HG03045 (cell line): ENCODE results near the gene BRPF1.

Experiments used
- ATAC-seq: cut with Tn5 transposase; IDR thresholded peaks from one replicate; pipeline ENCODE4 v1.9.1; 2021; ENCODE audit warnings: mild to moderate bottlenecking, moderate library complexity; ENCODE audit not compliant: unreplicated experiment

Gene BRPF1

GRCh38 chr3:9729419-9729818, 2.1 kb upstream of the BRPF1 start:
- ATAC-seq: no peak

DNA sequence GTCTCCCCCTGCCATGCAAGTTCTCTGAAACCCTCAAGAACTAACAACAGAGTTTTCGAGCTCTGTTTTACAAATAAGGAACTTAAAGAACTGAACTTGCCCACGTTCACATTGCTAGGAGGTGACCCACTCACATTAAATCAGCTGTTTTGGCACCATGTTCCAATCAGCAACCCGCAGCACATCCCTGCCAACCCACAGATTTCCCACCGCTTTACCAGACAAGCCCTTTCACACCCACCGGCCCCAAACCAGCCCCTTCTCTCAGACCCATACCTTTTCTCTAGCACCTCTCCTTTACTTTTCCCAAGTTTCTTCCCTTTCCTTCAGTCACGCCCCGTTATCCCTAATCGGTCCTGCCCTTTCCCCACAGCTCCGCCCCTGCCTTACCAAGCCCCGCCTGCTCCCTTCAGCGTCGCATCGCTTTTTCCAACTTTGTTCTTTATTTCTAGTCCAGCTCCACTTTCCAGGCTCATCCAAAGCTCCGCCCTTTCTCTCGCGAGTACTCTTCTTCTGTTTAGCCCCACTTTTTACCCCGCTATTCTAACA, 804 bp upstream of the BRPF1 start:
- ATAC-seq: peak; percentile 48

- peak; percentile 9 for ATAC-seq
Observed at GRCh38 chr3:9732080-9732739, 675 bp downstream of the BRPF1 start.

- no peak for ATAC-seq
Observed at GRCh38 chr3:9732740-9733115, 1.2 kb downstream of the BRPF1 start.

- no peak for ATAC-seq
Observed at GRCh38 chr3:9736831-9737230, 5.3 kb downstream of the BRPF1 start.

- no peak for ATAC-seq
Observed at GRCh38 chr3:9739181-9739580, 7.6 kb downstream of the BRPF1 start.

DNA sequence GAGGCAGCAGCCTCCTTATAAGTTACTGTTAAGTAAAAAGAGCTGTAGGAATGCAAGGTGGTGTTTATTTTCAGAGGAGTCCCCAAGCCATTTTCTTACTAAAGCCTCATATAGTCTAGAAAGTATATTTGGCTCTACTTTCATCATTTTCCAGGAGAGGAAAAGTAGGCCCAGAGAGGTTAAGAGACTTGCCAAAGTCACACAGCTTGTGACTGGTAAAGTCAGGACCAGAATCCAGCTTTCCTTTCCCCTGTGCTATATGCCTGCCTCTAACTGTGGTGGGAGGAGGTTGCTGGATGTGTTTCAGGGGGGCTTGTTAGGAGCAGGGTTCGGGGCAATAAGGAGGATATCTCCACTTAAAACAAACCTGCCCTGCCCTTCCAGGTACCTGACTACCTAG, 11.0 kb downstream of the BRPF1 start:
- ATAC-seq: no peak

DNA sequence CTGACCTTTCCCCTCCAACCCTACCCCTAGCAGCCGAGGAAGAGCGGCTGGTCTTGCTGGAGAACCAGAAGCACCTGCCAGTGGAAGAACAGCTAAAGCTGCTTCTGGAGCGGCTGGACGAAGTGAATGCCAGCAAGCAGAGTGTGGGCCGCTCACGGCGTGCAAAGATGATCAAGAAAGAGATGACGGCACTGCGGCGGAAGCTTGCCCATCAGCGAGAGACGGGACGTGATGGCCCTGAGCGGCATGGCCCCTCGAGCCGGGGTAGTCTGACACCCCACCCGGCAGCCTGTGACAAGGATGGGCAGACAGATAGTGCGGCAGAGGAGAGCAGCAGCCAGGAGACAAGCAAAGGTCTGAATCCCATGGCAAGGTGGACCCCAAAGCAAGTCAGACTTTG, 12.0 kb downstream of the BRPF1 start:
- ATAC-seq: no peak

GRCh38 chr3:9744162-9744561, 12.6 kb downstream of the BRPF1 start:
- ATAC-seq: no peak

DNA sequence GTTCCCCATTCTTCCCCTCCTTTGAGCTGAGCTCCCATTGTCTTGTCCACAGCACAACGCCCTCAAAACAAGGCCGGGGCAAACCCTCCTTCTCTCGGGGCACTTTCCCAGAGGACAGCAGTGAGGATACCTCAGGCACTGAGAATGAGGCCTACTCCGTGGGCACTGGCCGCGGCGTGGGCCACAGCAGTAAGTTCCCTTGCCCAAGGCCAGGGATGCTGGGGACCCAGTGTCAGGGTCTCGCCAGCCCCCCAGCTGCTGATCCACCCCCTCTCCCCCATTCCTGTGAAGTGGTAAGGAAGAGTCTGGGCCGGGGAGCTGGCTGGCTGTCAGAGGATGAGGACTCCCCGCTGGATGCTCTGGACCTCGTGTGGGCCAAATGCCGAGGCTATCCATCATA, 14.0 kb downstream of the BRPF1 start:
- ATAC-seq: no peak

- ATAC-seq: no peak
Observed at GRCh38 chr3:9746330-9746729, 14.8 kb downstream of the BRPF1 start.

- ATAC-seq: peak; percentile 16
Observed at GRCh38 chr3:9747267-9747666, 15.7 kb downstream of the BRPF1 start.

GRCh38 chr3:9748031-9748430, 16.5 kb downstream of the BRPF1 start:
- ATAC-seq: no peak

DNA sequence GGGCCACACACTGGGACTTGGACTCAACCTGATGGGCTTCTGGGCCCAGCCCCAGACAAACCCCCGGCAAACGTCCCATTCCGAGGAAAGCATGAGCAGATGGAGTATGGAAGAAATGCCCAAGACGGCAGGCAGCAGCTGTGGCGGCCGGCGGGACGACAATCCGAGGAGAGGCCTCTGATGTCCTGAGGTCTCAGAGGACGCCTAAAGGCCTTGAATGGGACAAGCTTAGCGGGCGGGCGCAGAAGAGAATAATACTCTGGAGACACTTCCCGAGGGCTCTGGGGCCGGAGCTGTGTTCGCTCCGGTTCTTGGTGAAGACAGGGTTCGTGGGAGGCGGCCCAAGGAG, 17.7 kb downstream of the BRPF1 start:
- ATAC-seq: no peak

DNA sequence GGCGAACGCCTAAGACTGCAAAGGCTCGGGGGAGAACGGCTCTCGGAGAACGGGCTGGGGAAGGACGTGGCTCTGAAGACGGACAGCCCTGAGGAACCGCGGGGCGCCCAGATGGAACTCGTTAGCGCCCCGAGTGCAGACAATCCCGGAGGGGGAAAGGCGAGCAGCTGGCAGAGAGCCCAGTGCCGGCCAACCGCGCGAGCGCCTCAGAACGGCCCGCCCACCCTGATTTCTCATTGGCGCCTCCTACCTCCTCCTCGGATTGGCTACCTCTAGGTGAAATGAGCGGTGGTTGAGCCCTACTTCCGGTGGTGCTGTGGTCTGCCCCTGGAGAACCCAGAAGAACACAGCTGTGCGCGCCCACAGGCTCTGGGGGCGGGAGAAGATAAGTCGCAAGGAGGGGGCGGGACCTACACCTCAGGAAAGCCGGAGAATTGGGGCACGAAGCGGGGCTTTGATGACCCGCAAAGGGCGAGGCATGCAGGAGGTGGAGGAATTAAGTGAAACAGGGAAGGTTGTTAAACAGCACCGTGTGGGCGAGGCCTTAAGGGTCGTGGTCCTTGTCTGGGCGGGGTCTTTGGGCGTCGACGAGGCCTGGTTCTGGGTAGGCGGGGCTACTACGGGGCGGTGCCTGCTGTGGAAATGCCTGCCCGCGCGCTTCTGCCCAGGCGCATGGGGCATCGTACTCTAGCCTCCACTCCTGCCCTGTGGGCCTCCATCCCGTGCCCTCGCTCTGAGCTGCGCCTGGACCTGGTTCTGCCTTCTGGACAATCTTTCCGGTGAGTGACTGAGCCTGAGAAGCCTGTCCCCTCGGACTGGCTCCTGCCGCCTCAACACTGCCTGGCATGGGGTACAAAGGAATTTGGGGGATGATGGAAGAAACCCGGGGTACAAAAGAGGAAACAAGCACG, 18.4 kb downstream of the BRPF1 start, which contains the start of gene OGG1:
OGG1 (plus strand) TSS at position 308 of the 911 bp plus-strand sequence; CDS start at position 643, 335 bp downstream.
- peak; percentile 92 for ATAC-seq

GRCh38 chr3:9750556-9751411, 19.2 kb downstream of the BRPF1 start:
- no peak for ATAC-seq

DNA sequence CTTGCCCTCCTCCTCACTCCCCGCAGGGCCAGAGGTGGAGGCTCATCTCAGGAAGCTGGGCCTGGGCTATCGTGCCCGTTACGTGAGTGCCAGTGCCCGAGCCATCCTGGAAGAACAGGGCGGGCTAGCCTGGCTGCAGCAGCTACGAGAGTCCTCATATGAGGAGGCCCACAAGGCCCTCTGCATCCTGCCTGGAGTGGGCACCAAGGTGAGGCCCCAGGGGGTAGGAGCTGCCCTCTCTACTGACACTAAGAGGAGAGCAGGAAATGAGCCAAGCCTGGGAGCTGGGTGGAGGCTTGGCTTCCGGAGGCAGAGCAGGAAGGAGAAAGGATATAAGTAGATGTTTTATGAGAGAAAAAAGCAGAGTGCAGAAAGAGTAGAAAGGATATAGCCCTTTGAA, 23.1 kb downstream of the BRPF1 start:
- ATAC-seq: no peak

DNA sequence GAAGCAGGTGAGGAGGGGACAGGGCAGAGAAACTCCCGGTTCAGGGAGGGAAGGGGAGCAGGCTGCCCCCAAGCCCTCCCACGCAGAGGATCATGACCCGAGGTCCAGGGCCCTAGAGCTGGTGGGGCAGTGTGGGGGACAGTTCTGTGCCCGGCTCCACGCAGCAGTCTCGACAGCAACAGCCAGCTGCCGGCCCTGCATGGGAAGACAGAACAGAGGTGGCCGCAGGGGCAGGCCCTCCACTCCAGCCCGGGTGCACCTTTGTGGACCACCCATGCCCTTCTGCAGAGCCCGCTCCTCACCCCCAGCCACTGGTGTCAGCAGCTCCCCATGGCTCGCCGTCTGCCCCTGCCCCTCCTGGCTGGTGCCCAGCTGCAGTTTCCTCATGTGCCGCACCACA, 25.9 kb downstream of the BRPF1 start:
- ATAC-seq: no peak

- no peak for ATAC-seq
Observed at GRCh38 chr3:9760779-9761505, 29.4 kb downstream of the BRPF1 start.

GRCh38 chr3:9761919-9762318, 30.4 kb downstream of the BRPF1 start:
- ATAC-seq: no peak
